Medulla oblongata (tissue), 1 donor: ENCODE results near the gene LMF1.
"Not testable (repeated sequence)": the region's sequence is repeated elsewhere in the genome, so short reads cannot be mapped to it uniquely, and the experiment has no call there.

Experiments used
- DNase-seq: peaks from one replicate; pipeline ENCODE4 v3.0.0-alpha.2; 2015; ENCODE audit errors: extremely low spot score

Gene LMF1

GRCh38 chr16:895371-895770, 75.4 kb downstream of the LMF1 start:
- no peak for DNase-seq

GRCh38 chr16:894841-895240, 75.9 kb downstream of the LMF1 start:
- DNase-seq: no peak

- DNase-seq: no peak
Measured at GRCh38 chr16:894136-894535, 76.6 kb downstream of the LMF1 start.

- no peak for DNase-seq
Measured at GRCh38 chr16:893360-893759, 77.4 kb downstream of the LMF1 start.

- no peak for DNase-seq
Measured at GRCh38 chr16:892536-893255, 78.1 kb downstream of the LMF1 start.

- DNase-seq: no peak
Measured at GRCh38 chr16:892006-892405, 78.8 kb downstream of the LMF1 start.

GRCh38 chr16:891353-891740, 79.4 kb downstream of the LMF1 start:
- no peak for DNase-seq

- DNase-seq: no peak
Measured at GRCh38 chr16:890716-891352, 80.0 kb downstream of the LMF1 start.

GRCh38 chr16:890217-890616, 80.6 kb downstream of the LMF1 start:
- DNase-seq: no peak

- DNase-seq: no peak
Measured at GRCh38 chr16:889586-889985, 81.2 kb downstream of the LMF1 start.

- no peak for DNase-seq
Measured at GRCh38 chr16:888901-889570, 81.7 kb downstream of the LMF1 start.

GRCh38 chr16:888456-888855, 82.3 kb downstream of the LMF1 start:
- DNase-seq: not testable (repeated sequence)

GRCh38 chr16:887846-888245, 82.9 kb downstream of the LMF1 start:
- DNase-seq: no peak

GRCh38 chr16:886802-887731, 83.7 kb downstream of the LMF1 start:
- DNase-seq: peak; percentile 20

- DNase-seq: peak; percentile 68
Measured at GRCh38 chr16:886084-886543, 84.7 kb downstream of the LMF1 start.

GRCh38 chr16:885391-885790, 85.4 kb downstream of the LMF1 start:
- peak; percentile 52 for DNase-seq

- no peak for DNase-seq
Measured at GRCh38 chr16:884232-884631, 86.6 kb downstream of the LMF1 start.

GRCh38 chr16:883781-884180, 87.0 kb downstream of the LMF1 start:
- DNase-seq: no peak

- no peak for DNase-seq
Measured at GRCh38 chr16:883340-883739, 87.4 kb downstream of the LMF1 start.

- DNase-seq: not testable (repeated sequence)
Measured at GRCh38 chr16:882671-883070, 88.1 kb downstream of the LMF1 start.

GRCh38 chr16:882256-882655, 88.5 kb downstream of the LMF1 start:
- DNase-seq: no peak
